HepG2 (cell line): ENCODE measurements around the gene RELB. TPM values are rescaled to one million over a fixed set of nuclear protein-coding genes. Genes with fewer than 3 reads are reported as not detected.

Experiments used
- ATAC-seq: fragments of 200-7000 bp; cut with Tn5 transposase; 3 replicates; pipeline ENCODE4 v1.9.1; 2020; ENCODE audit warnings: mild to moderate bottlenecking, moderate library complexity
- BruUV-seq: library from RNA; stranded (reverse); fragments of 400-500 nt; replicated peaks from 2 replicates; lab custom pipeline; 2021; lab: Mats Ljungman, UMichigan
- CTCF ChIA-PET: fragments of 300-600 bp; formaldehyde crosslinking; extraction: SDS; loops from one replicate; lab custom pipeline; 2021; ENCODE audit warnings: low total read pairs, inconsistent platforms, low intra/inter-chr PET ratio; lab: Yijun Ruan, JAX
- POLR2A ChIA-PET: fragments of 350-600 bp; sonication (Branson Sonifier 250); formaldehyde crosslinking; loops from one replicate; lab custom pipeline; 2020; ENCODE audit warnings: antibody characterized with exemption, inconsistent platforms; lab: Yijun Ruan, JAX
- DNase-seq: peaks from one replicate; pipeline ENCODE4 v3.0.0-alpha.2; 2015; ENCODE audit warnings: low spot score
- FAIRE-seq: peaks from 3 replicates; lab custom pipeline; 2011; peaks lifted over from hg19 to GRCh38; lab: Jason Lieb, UNC
- H2AFZ ChIP-seq: one replicate; pipeline ENCODE4 v1.6.1; 2011; ENCODE audit warnings: low read length, inconsistent platforms
- H3K27ac ChIP-seq: fragments of 300-600 bp; 3 replicates; pipeline ENCODE4 v1.8.0; 2011; ENCODE audit warnings: mixed run types, mild to moderate bottlenecking, mixed read lengths, low read length, inconsistent platforms; ENCODE audit not compliant: insufficient read depth; ENCODE audit errors: extremely low read length
- H3K27me3 ChIP-seq, 2 experiments: fragments of 200-600 bp in 1 of 2; 2 replicates in 1 of 2; 3 replicates in 1 of 2; pipeline versions ENCODE4 v1.6.0 to v1.8.0; 2011; ENCODE audit warnings: low read length in 2 of 2, mild to moderate bottlenecking in 2 of 2, moderate library complexity in 2 of 2, inconsistent platforms in 1 of 2; ENCODE audit not compliant: insufficient read depth in 2 of 2, control insufficient read depth in 1 of 2
- H3K36me3 ChIP-seq, 2 experiments: fragments of 200-600 bp in 1 of 2; replicated peaks in 1 of 2; 2 replicates in 1 of 2; 3 replicates in 1 of 2; pipeline versions ENCODE4 v1.5.1 to v1.8.0; 2011; ENCODE audit warnings: low read length in 2 of 2, inconsistent platforms in 1 of 2; ENCODE audit not compliant: insufficient read depth in 2 of 2, control insufficient read depth in 1 of 2
- H3K4me1 ChIP-seq: 2 replicates; pipeline ENCODE4 v1.5.1; 2012; ENCODE audit warnings: low read length, inconsistent platforms; ENCODE audit not compliant: insufficient read depth
- H3K4me2 ChIP-seq: 2 replicates; pipeline ENCODE4 v1.6.0; 2011; ENCODE audit warnings: low read depth, low read length, inconsistent platforms
- H3K4me3 ChIP-seq, 3 experiments: fragments of 200-600 bp in 1 of 3; sonication (generic), shearing (Covaris generic) in 1 of 3; replicated peaks in 1 of 3; 2 replicates each; pipeline ENCODE4 v1.5.1; 2011 to 2016; ENCODE audit warnings: low read length in 3 of 3, inconsistent platforms in 2 of 3, low read depth in 2 of 3, mild to moderate bottlenecking in 2 of 3, control low read depth in 1 of 3, mixed read lengths in 1 of 3; ENCODE audit not compliant: insufficient read depth in 1 of 3
- H3K79me2 ChIP-seq: one replicate; pipeline ENCODE4 v1.6.1; 2011; ENCODE audit warnings: low read length, inconsistent platforms; ENCODE audit not compliant: insufficient read depth
- H3K9ac ChIP-seq: 2 replicates; pipeline ENCODE4 v1.6.0; 2011; ENCODE audit warnings: mild to moderate bottlenecking, low read depth, low read length, inconsistent platforms; ENCODE audit not compliant: insufficient read depth
- H3K9me3 ChIP-seq: 2 replicates; pipeline ENCODE4 v1.5.1; 2012; ENCODE audit warnings: mild to moderate bottlenecking, low read length
- H4K20me1 ChIP-seq: 2 replicates; pipeline ENCODE4 v1.6.0; 2011; ENCODE audit warnings: inconsistent platforms, mild to moderate bottlenecking, low read length, moderate library complexity; ENCODE audit not compliant: insufficient read depth
- CTCF ChIP-seq: sonication (generic); formaldehyde crosslinking; IDR thresholded peaks from 2 replicates; pipeline ENCODE4 v1.5.0; 2020; ENCODE audit warnings: mild to moderate bottlenecking, missing genetic modification reagents, moderate library complexity
- RAD21 ChIP-seq: fragments of 450-650 bp; formaldehyde crosslinking; IDR thresholded peaks from 2 replicates; pipeline ENCODE4 v1.5.0; 2020; ENCODE audit warnings: mild to moderate bottlenecking
- SMC3 ChIP-seq: IDR thresholded peaks from 2 replicates; pipeline ENCODE4 v1.6.1; 2011; ENCODE audit warnings: low read length, improper control_type of control experiment
- STAG1 ChIP-seq: sonication (generic); formaldehyde crosslinking; IDR thresholded peaks from 2 replicates; pipeline ENCODE4 v1.4.0; 2020; ENCODE audit warnings: missing genetic modification reagents
- TBX2 ChIP-seq: sonication (generic); formaldehyde crosslinking; IDR thresholded peaks from 2 replicates; pipeline ENCODE4 v1.5.0; 2020; ENCODE audit warnings: missing genetic modification reagents, mild to moderate bottlenecking, borderline replicate concordance
- XRCC5 ChIP-seq: fragments of 200-400 bp; formaldehyde crosslinking; optimal IDR thresholded peaks from 2 replicates; pipeline ENCODE3; 2017; ENCODE audit warnings: mild to moderate bottlenecking, low read length
- ZNF501 ChIP-seq: sonication (generic); formaldehyde crosslinking; IDR thresholded peaks from 2 replicates; pipeline ENCODE4 v1.5.1; 2020; ENCODE audit warnings: mild to moderate bottlenecking, moderate library complexity, missing genetic modification reagents
- ZNF556 ChIP-seq: sonication (generic); formaldehyde crosslinking; IDR thresholded peaks from 2 replicates; pipeline ENCODE4 v1.4.0; 2020; ENCODE audit warnings: mild to moderate bottlenecking, missing genetic modification reagents, borderline replicate concordance
- ZNF558 ChIP-seq: sonication (generic); formaldehyde crosslinking; IDR thresholded peaks from 2 replicates; pipeline ENCODE4 v1.9.0; 2022; ENCODE audit warnings: mild to moderate bottlenecking, missing genetic modification reagents, borderline replicate concordance
- ZNF574 ChIP-seq: sonication (generic); formaldehyde crosslinking; IDR thresholded peaks from 2 replicates; pipeline ENCODE4 v1.4.0; 2020; ENCODE audit warnings: missing genetic modification reagents
- ZNF768 ChIP-seq: sonication (generic); formaldehyde crosslinking; IDR thresholded peaks from 2 replicates; pipeline ENCODE4 v1.4.0; 2020; ENCODE audit warnings: missing genetic modification reagents
- WGBS: methylation state at CpG from one replicate; pipeline ENCODE4 v1.1.6; 2017; ENCODE audit warnings: low lambda C conversion rate; 5-methylcytosine and 5-hydroxymethylcytosine counted together
- in situ Hi-C: cut with HindIII; loops from 2 replicates; pipeline ENCODE4 v1.10.0; 2017; ENCODE audit warnings: low pct_unique_long_range_greater_than_20kb; ENCODE audit not compliant: extremely low pct_ligation_motif_present
- intact Hi-C: fragments of 100-400 bp; cut with micrococcal nuclease; formaldehyde crosslinking; loops from one replicate; pipeline ENCODE4 v1.10.0; 2022; ENCODE audit not compliant: unreplicated experiment
- polyA plus RNA-seq, 8 experiments: library from polyadenylated mRNA; depleted of rRNA in 3 of 8; stranded (reverse) in 7 of 8; unstranded in 1 of 8; fragments of >200 nt; fragmentation: Illumina TruSeq in 4 of 8; extraction: Trizol in 4 of 8; gene quantifications; 2 replicates each; pipeline versions ENCODE4 v1.2.1 to v1.2.3, GENCODE V29; 2011 to 2016; ENCODE audit warnings: low read depth in 4 of 8, missing spikeins in 1 of 8, mixed read lengths in 1 of 8; ENCODE audit not compliant: insufficient read depth in 1 of 8
- total RNA-seq, 5 experiments: library from RNA; depleted of rRNA; stranded (reverse); fragments of >200 nt; fragmentation: Illumina TruSeq; extraction: Trizol; gene quantifications; 2 replicates each; pipeline ENCODE4 v1.2.3, GENCODE V29; 2016; ENCODE audit warnings: low read depth in 1 of 5
- TF ChIP-seq, protein P1 (sequence below): sonication (generic); formaldehyde crosslinking; IDR thresholded peaks from 2 replicates; pipeline ENCODE4 v1.4.0; 2020; ENCODE audit warnings: mild to moderate bottlenecking, missing genetic modification reagents
- TF ChIP-seq, protein P2 (sequence below): IDR thresholded peaks from 2 replicates; pipeline ENCODE4 v1.6.1; 2012; ENCODE audit warnings: inconsistent platforms

Gene RELB
- total and polyA plus RNA-seq, 2 of the 13 experiments (the other 11 are each of a cell fraction or from before 2014, with no cell fraction given) = 1.9 to 3.5 TPM

DNA sequence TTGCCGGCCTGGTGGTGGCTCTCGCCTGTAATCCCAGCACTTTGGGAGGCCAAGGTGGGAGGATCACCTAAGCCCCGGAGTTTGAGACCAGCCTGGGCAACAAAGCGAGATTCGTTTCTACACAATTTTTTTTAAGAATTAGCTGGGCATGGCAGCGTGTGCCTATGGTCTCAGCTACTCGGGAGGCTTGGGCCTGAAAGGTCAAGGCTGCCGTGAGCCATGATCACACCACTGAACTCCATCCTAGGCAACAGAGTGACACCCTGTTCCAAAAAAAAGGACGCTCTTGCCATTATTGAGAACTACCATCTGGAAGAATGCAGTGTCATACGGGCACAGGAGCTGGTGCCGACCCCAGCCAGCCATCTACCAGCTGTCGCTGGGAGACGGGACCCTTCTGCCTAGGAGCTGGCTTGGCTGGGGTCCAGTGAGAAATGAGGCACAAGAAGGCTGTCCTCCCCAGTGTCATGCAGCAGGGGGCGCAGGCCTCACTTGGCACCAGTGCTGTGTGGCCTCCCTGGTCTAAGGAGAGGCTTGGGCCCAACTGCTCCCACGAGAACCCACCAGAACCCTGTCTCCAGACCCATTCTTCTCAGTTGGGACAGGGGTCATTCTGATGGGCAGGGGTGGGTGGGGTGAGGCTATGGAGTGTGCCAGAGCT lies 12.2 kb upstream of the RELB start:
- in situ Hi-C loops (no loop called here), intact Hi-C loops (no loop called here)
- DNase-seq = peak; percentile 52
- Histone ChIP-seq H3K9ac (no peak overlapping the region), H3K9me3 (no peaks in the 10 kb centered on the region), H3K4me1 (no peaks in the 10 kb centered on the region), H3K4me3 (no peak overlapping the region), H3K36me3 (peaks cover 20 to 60% of the 10 kb centered on the region in 2 experiments), H3K27me3 (no peaks in the 10 kb centered on the region), H3K27ac (no peak overlapping the region), H3K4me2 (no peak overlapping the region), H2AFZ (no peak overlapping the region), H4K20me1 (no peaks in the 10 kb centered on the region), H3K79me2 (no peaks in the 10 kb centered on the region)
- TF ChIP-seq STAG1 (CRISPR knock-in tag) (peak; percentile 72), ZNF574 (CRISPR knock-in tag) (no peak), ZNF558 (CRISPR knock-in tag) (no peak), ZNF556 (no peak), ZNF768 (CRISPR knock-in tag) (0 out of 2 replicates have a peak, but pooled peaks have one; percentile 19), RAD21 (CRISPR knock-in tag) (peak; percentile 58; the same call in 1 of the 2 replicates), ZNF501 (0 out of 2 replicates have a peak, but pooled peaks have one; percentile 18), CTCF (CRISPR knock-in tag) (peak; percentile 83), XRCC5 (peak; percentile 36), TBX2 (CRISPR knock-in tag) (peak; percentile 16; the same call in 1 of the 2 replicates), SMC3 (peak; percentile 42; the same call in 1 of the 2 replicates)
- TF ChIP-seq, protein P1, sequence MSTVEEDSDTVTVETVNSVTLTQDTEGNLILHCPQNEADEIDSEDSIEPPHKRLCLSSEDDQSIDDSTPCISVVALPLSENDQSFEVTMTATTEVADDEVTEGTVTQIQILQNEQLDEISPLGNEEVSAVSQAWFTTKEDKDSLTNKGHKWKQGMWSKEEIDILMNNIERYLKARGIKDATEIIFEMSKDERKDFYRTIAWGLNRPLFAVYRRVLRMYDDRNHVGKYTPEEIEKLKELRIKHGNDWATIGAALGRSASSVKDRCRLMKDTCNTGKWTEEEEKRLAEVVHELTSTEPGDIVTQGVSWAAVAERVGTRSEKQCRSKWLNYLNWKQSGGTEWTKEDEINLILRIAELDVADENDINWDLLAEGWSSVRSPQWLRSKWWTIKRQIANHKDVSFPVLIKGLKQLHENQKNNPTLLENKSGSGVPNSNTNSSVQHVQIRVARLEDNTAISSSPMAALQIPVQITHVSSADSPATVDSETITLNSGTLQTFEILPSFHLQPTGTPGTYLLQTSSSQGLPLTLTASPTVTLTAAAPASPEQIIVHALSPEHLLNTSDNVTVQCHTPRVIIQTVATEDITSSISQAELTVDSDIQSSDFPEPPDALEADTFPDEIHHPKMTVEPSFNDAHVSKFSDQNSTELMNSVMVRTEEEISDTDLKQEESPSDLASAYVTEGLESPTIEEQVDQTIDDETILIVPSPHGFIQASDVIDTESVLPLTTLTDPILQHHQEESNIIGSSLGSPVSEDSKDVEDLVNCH (CRISPR knock-in tag) = no peak
- TF ChIP-seq, protein P2, sequence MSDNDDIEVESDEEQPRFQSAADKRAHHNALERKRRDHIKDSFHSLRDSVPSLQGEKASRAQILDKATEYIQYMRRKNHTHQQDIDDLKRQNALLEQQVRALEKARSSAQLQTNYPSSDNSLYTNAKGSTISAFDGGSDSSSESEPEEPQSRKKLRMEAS = peak; percentile 15; the same call in 1 of the 2 replicates
- peak; percentile 15 for FAIRE-seq
- ChIA-PET CTCF (interaction anchor here (1.2 kb wide), 1 partner anchor 70 kb away, joined by 7 read pairs; no protein-coding TSS in a partner anchor), POLR2A (no interaction called here)
- ATAC-seq = peak; percentile 72
- BruUV-seq = no TSS peak
- 86% methylated on average over 12 of the region's 15 CpGs for WGBS
